Duodenal mucosa (tissue), 2 donors: ENCODE data around the gene BBS2.
A peak's percentile ranks its signal among the peaks of the same experiment; 100 is the strongest.

Experiments used
- H3K27ac ChIP-seq: one replicate; pipeline ENCODE4 v1.7.0; 2013; ENCODE audit warnings: low read depth, low read length
- H3K27me3 ChIP-seq, 2 donors: one replicate each; pipeline ENCODE4 v1.7.0; 2013; ENCODE audit warnings: low read length in 2 of 2, control low read depth in 1 of 2; ENCODE audit not compliant: insufficient read depth in 2 of 2, control insufficient read depth in 1 of 2
- H3K36me3 ChIP-seq, 2 donors: one replicate each; pipeline ENCODE4 v1.7.0; 2013; ENCODE audit warnings: low read length in 2 of 2, control low read depth in 1 of 2; ENCODE audit not compliant: insufficient read depth in 2 of 2, control insufficient read depth in 1 of 2
- H3K4me1 ChIP-seq, 2 donors: one replicate each; pipeline ENCODE4 v1.7.0; 2013; ENCODE audit warnings: low read length in 2 of 2, control low read depth in 1 of 2; ENCODE audit not compliant: insufficient read depth in 2 of 2, control insufficient read depth in 1 of 2
- H3K4me3 ChIP-seq, 2 donors: one replicate each; pipeline ENCODE4 v1.7.0; 2013; ENCODE audit warnings: low read length in 2 of 2, low read depth in 1 of 2
- H3K9ac ChIP-seq, 2 donors: one replicate each; pipeline ENCODE4 v1.7.0; 2013; ENCODE audit warnings: low read length in 2 of 2, low read depth in 1 of 2
- H3K9me3 ChIP-seq, 2 donors: one replicate each; pipeline ENCODE4 v1.7.0; 2013; ENCODE audit warnings: low read length in 2 of 2, control low read depth in 1 of 2; ENCODE audit not compliant: control insufficient read depth in 1 of 2

BBS2 gene, protein sequence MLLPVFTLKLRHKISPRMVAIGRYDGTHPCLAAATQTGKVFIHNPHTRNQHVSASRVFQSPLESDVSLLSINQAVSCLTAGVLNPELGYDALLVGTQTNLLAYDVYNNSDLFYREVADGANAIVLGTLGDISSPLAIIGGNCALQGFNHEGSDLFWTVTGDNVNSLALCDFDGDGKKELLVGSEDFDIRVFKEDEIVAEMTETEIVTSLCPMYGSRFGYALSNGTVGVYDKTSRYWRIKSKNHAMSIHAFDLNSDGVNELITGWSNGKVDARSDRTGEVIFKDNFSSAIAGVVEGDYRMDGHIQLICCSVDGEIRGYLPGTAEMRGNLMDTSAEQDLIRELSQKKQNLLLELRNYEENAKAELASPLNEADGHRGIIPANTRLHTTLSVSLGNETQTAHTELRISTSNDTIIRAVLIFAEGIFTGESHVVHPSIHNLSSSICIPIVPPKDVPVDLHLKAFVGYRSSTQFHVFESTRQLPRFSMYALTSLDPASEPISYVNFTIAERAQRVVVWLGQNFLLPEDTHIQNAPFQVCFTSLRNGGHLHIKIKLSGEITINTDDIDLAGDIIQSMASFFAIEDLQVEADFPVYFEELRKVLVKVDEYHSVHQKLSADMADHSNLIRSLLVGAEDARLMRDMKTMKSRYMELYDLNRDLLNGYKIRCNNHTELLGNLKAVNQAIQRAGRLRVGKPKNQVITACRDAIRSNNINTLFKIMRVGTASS

DNA sequence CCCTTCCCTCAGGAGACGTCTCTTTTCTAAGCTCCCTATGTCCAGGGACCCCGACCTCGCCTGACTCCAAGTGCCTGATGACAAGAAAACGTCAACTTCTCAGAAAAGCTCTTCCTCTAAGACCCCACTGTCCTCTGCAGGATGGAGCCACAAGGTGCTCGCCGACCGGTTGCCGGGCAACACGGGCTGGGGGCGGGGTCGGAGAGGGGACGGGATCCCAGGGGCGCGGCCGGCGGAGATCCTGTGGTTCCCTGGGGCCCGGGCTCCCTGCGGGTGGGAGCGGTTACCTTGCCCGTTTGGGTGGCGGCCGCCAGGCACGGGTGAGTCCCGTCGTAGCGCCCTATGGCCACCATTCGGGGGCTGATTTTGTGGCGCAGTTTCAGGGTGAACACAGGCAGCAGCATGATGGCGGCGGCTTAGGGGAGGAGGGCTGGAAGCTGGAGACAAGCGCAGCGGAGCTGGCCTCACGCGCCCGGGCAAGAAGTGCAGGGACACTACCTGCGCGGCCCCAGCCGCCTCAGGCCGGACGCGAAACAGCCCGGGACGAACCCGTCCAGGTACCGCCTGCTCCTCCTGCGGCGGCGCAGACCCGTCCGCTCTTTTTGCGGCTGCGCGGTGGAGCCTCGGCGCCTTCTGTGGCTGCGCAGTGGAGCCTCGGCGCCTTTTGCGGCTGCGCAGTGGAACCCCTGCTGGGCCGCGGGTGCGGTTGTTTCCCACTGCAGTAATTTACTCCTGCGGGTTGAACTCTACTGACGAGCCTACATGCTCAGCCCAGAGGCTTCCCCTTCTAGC, at the start of gene BBS2:
Gene BBS2, minus strand, starts transcription at position 566 of the 792 bp plus-strand sequence. Its CDS starts 162 bp downstream, at position 404.
- Histone ChIP-seq H3K4me1 (peaks cover 13 to 16% of the 10 kb centered on the region in 2 donors), H3K9me3 (no peaks in the 10 kb centered on the region), H3K4me3 (peak within 1 kb of the TSS; percentile 87 to 91), H3K36me3 (no peaks in the 10 kb centered on the region), H3K27ac (peak within 1 kb of the TSS; percentile 85), H3K27me3 (no peaks in the 10 kb centered on the region), H3K9ac (peak within 1 kb of the TSS; percentile 76)

DNA sequence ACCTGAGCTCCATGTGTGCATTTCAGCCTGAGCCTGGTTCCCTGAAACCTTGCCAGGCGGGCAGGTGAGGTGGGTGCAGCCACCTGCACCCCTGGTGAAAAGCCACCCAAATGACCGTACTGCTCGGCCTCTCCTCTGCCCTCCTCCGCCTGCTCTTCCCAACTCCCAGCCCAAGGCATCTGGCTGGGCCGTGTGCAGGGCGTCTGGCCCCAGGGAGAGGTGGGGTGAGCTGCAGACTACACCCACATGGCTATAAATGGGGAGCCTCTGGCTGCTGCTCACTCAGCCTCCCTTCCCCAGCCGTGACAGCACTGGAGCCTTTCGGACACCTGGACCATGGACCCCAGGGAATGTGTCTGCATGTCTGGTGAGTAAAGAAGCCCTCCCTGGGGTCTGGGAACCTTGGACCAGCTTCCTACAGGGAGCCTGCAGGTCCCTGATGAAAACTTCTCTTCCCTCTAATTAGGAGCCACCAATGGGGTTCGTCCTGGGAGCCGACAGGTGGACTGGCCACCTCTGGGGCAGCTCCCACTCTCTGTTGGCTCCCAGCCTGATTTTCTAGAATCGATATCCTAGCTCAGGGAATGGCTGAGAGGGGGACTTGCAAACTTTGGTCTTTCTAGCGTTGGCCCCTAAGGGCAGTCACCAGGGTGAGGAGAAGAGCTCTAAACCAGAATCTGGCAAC, 45.1 kb upstream of the BBS2 start, which contains the start of gene MT4:
Gene MT4, plus strand, starts transcription at position 281 of the 685 bp plus-strand sequence. Its CDS starts 56 bp downstream, at position 337.
- Histone ChIP-seq H3K9me3 (no peaks in the 10 kb centered on the region), H3K4me3 (no peak within 1 kb of the TSS), H3K36me3 (no peaks in the 10 kb centered on the region), H3K4me1 (no peaks in the 10 kb centered on the region), H3K9ac (no peak within 1 kb of the TSS), H3K27me3 (no peaks in the 10 kb centered on the region), H3K27ac (no peak within 1 kb of the TSS)

- Histone ChIP-seq H3K9me3 (no peaks in the 10 kb centered on the region), H3K4me1 (no peaks in the 10 kb centered on the region), H3K27me3 (no peaks in the 10 kb centered on the region), H3K4me3 (no peak overlapping the region), H3K36me3 (no peaks in the 10 kb centered on the region), H3K27ac (no peak overlapping the region), H3K9ac (no peak overlapping the region)
These were observed 41.3 kb upstream of the BBS2 start for GRCh38 chr16:56561126-56561525.

DNA sequence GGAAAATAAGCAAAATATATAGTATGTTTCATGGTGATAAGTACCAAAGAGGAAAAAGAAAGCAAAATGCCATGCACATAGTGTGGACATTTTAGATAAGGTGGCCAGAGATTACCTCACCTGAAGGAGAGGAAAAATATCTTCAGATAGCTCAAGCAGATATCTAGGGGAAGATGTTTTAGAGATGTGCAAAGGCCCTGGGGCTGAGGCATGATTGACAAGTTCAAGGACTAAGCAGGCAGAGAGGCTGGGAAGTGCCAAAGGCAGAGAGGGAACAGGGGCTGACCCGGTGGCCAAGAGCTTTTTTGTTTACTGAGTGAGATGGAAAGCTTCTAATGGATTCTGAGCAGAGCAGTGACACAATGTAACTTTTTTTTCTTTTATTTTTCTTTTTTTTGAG, 40.6 kb upstream of the BBS2 start:
- Histone ChIP-seq H3K36me3 (no peaks in the 10 kb centered on the region), H3K27ac (no peak overlapping the region), H3K27me3 (no peaks in the 10 kb centered on the region), H3K4me1 (no peaks in the 10 kb centered on the region), H3K9me3 (no peaks in the 10 kb centered on the region), H3K9ac (no peak overlapping the region), H3K4me3 (no peak overlapping the region)

DNA sequence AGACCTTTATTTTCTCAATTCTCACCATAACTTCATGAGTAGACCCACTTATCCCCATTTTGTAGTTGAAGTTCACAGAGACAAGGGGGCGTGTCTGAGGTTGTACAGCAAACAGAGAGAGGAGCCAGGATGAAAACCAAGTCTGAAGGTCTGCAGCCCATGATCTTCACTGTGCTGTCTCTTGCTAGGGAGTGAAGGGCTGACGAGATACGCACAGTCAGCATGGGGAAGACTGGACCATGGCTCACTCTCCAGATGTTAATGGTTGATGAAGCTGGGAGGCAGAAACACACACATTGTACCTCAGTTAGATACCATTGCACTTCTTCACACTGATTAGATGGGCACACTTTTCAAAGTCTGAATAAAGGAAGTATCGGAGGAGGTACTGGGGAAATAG, 39.3 kb upstream of the BBS2 start:
- Histone ChIP-seq H3K4me3 (no peak overlapping the region), H3K4me1 (no peaks in the 10 kb centered on the region), H3K9ac (no peak overlapping the region), H3K27me3 (no peaks in the 10 kb centered on the region), H3K9me3 (no peaks in the 10 kb centered on the region), H3K27ac (no peak overlapping the region), H3K36me3 (no peaks in the 10 kb centered on the region)

DNA sequence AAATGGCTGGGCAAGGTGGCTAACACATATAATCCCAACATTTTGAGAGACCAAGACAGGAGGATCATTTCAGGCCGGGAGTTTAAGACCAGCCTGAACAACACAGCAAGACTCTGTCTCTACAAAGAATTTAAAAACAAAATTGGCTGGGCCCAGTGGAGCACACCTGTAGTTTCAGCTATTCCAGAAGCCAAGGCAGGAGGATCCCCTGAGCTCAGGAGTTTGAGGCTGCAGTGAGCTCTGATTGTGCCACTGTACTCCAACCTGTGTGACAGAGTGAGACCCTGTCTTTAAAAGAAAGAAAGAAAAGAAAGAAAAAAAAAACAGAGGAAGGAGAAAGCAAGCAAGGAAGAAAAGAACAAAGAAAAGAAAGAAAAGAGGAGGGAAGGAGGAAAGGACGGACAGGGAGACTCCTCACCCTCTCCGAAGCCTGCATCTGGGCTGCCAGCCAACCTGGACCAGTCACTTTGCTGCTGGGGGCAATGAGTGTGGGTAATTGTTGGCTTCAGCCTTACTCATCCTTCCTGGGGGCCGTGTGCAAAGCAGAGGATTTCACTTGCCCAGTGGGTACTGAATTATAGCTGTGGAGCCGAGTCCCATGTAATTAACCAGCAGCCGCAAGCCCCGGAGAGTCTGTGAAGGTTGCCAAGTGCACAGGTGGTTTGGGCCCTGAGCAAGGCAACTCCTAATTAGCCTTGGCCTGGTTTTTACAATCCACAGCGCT, 38.4 kb upstream of the BBS2 start:
- H3K9ac ChIP-seq = no peak overlapping the region
- H3K9me3 ChIP-seq = no peaks in the 10 kb centered on the region
- H3K27ac ChIP-seq = no peak overlapping the region
- no peak overlapping the region for H3K4me3 ChIP-seq
- no peaks in the 10 kb centered on the region for H3K27me3 ChIP-seq
- no peaks in the 10 kb centered on the region for H3K36me3 ChIP-seq
- H3K4me1 ChIP-seq = no peaks in the 10 kb centered on the region

- Histone ChIP-seq H3K9ac (no peak overlapping the region), H3K27me3 (no peaks in the 10 kb centered on the region), H3K4me3 (no peak overlapping the region), H3K27ac (no peak overlapping the region), H3K4me1 (peaks cover 3 to 10% of the 10 kb centered on the region in 2 donors), H3K36me3 (no peaks in the 10 kb centered on the region), H3K9me3 (no peaks in the 10 kb centered on the region)
These were observed 34.6 kb upstream of the BBS2 start for GRCh38 chr16:56554441-56554840.

GRCh38 chr16:56551796-56552738, 32.2 kb upstream of the BBS2 start:
- Histone ChIP-seq H3K4me1 (peaks cover 3 to 17% of the 10 kb centered on the region in 2 donors), H3K9ac (no peak overlapping the region), H3K27ac (no peak overlapping the region), H3K27me3 (no peaks in the 10 kb centered on the region), H3K4me3 (no peak overlapping the region), H3K9me3 (no peaks in the 10 kb centered on the region), H3K36me3 (no peaks in the 10 kb centered on the region)
